Endothelial cell (in vitro differentiated cells): ENCODE results near the gene C11orf65. TPM values are rescaled to one million over a fixed set of nuclear protein-coding genes. Genes with fewer than 3 reads are reported as not detected.
"Not testable (repeated sequence)": the region's sequence is repeated elsewhere in the genome, so short reads cannot be mapped to it uniquely, and the experiment has no call there.

Experiments
- DNase-seq: peaks from one replicate; pipeline ENCODE4 v3.0.0; 2021; ENCODE audit warnings: low spot score
- H3K27ac Mint-ChIP-seq: one replicate; pipeline ENCODE4 v1.8.0; 2021; ENCODE audit warnings: mixed read lengths, inconsistent platforms; ENCODE audit not compliant: unreplicated experiment
- H3K27me3 Mint-ChIP-seq: one replicate; pipeline ENCODE4 v1.8.0; 2021; ENCODE audit warnings: mild to moderate bottlenecking, moderate library complexity, mixed read lengths, inconsistent platforms; ENCODE audit not compliant: unreplicated experiment
- H3K36me3 Mint-ChIP-seq: one replicate; pipeline ENCODE4 v1.8.0; 2021; ENCODE audit warnings: mild to moderate bottlenecking, low read depth, mixed read lengths, inconsistent platforms; ENCODE audit not compliant: unreplicated experiment
- H3K4me1 Mint-ChIP-seq: one replicate; pipeline ENCODE4 v1.8.0; 2021; ENCODE audit warnings: mild to moderate bottlenecking, mixed read lengths, inconsistent platforms; ENCODE audit not compliant: unreplicated experiment
- H3K4me3 Mint-ChIP-seq: one replicate; pipeline ENCODE4 v1.8.0; 2021; ENCODE audit warnings: mild to moderate bottlenecking, mixed read lengths, inconsistent platforms; ENCODE audit not compliant: unreplicated experiment
- H3K9me3 Mint-ChIP-seq: one replicate; pipeline ENCODE4 v1.8.0; 2021; ENCODE audit warnings: mixed read lengths, inconsistent platforms; ENCODE audit not compliant: unreplicated experiment
- CTCF ChIP-seq: fragments of 200-600 bp; sonication (generic); IDR thresholded peaks from one replicate; pipeline ENCODE4 v1.5.0; 2021; ENCODE audit warnings: antibody characterized with exemption; ENCODE audit not compliant: unreplicated experiment
- total RNA-seq: library from RNA; stranded (reverse); fragmentation: NEBNext Ultra II Directional; extraction: Animal tissue kit (Norgen Biotek cat#: 25700); gene quantifications from one replicate; pipeline ENCODE4 v1.2.1, GENCODE V29; 2021; ENCODE audit not compliant: unreplicated experiment

C11orf65 gene
- total RNA-seq, 1 donor from 2014 or later, result 0.69 TPM

DNA sequence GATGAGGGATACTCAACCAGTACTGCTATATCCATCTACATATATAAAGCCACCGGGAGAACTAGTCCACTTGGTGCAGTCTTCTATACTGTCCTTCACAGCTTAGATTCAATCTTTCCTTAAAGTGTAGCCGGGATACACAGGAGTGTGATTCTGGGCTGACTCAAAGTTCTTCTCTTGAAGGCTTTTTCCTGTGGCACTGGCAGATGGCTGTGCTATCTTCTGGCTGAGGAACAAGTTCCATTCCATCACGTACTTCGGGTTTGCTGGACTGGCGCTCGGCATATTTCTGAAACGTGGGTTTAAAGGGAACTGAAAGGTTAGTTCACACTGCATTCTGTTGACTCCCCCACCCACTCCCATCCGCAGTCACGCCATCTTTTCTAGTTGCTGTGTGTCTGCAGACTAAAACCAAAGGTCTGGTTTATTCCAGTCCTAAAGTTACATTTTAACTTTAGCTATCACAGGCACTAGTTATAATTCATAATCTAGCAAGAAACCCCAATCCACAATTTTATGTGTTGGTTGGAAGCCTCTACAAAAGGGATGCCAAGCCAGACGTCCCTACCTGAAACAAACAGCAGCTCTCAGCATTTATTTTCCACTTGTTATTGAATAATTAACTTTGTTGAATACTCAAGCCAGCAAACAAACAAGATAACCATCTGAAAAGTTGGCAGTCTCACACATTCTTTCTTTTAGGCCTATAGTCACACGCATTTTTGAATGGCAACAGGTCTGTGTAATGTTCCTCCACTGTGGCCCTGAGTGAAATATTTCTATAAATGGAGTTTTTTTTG is 7.5 kb upstream of the C11orf65 start:
- peaks cover 6% of the 10 kb centered on the region for H3K4me1 Mint-ChIP-seq
- DNase-seq, result no peak
- TF ChIP-seq CTCF, result no peak
- H3K9me3 Mint-ChIP-seq, result no peaks in the 10 kb centered on the region
- peaks cover 3% of the 10 kb centered on the region for H3K27me3 Mint-ChIP-seq
- H3K4me3 Mint-ChIP-seq, result no peak overlapping the region
- H3K27ac Mint-ChIP-seq, result no peak overlapping the region
- peaks cover 4% of the 10 kb centered on the region for H3K36me3 Mint-ChIP-seq

- Mint-ChIP-seq H3K27me3 (peaks cover 2% of the 10 kb centered on the region), H3K4me3 (no peak overlapping the region), H3K9me3 (no peaks in the 10 kb centered on the region), H3K4me1 (peaks cover 3% of the 10 kb centered on the region), H3K27ac (no peak overlapping the region), H3K36me3 (peaks cover 4% of the 10 kb centered on the region)
- no peak for TF ChIP-seq CTCF
- DNase-seq, result no peak
Observed at GRCh38 chr11:108472681-108473080, 5.4 kb upstream of the C11orf65 start.

- no peak overlapping the region for H3K4me3 Mint-ChIP-seq
- peaks cover 3% of the 10 kb centered on the region for H3K27me3 Mint-ChIP-seq
- no peak overlapping the region for H3K27ac Mint-ChIP-seq
- no peak for TF ChIP-seq CTCF
- H3K4me1 Mint-ChIP-seq, result peaks cover 3% of the 10 kb centered on the region
- H3K9me3 Mint-ChIP-seq, result no peaks in the 10 kb centered on the region
- no peak for DNase-seq
- no peaks in the 10 kb centered on the region for H3K36me3 Mint-ChIP-seq
Observed at GRCh38 chr11:108468478-108468864, 1.1 kb upstream of the C11orf65 start.

DNA sequence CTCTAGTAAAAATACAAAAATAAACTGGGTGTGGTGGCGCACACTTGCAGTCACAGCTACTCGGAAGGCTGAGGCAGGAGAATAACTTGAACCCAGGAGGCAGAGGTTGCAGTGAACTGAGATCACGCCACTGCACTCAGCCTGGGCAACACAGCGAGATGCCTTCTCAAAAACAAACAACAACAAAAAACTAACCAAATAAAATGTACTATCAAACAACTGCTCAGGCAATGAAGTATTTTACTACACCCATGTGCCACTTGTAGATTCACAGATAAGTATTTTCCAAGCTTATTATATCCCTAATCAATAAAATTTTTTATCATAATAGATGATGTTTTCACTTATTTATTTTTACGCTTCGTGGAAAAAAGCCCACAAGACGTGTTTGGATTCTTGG is 924 bp downstream of the C11orf65 start:
- Mint-ChIP-seq H3K27ac (peak overlapping the region; percentile 100), H3K4me3 (peak overlapping the region; percentile 93), H3K4me1 (peaks cover 3% of the 10 kb centered on the region), H3K9me3 (no peaks in the 10 kb centered on the region), H3K27me3 (peaks cover 3% of the 10 kb centered on the region), H3K36me3 (no peaks in the 10 kb centered on the region)
- DNase-seq, result no peak
- no peak for TF ChIP-seq CTCF

GRCh38 chr11:108453207-108453835 is 14.0 kb downstream of the C11orf65 start:
- H3K4me1 Mint-ChIP-seq, result no peaks in the 10 kb centered on the region
- DNase-seq, result no peak
- H3K36me3 Mint-ChIP-seq, result peaks cover 3% of the 10 kb centered on the region
- H3K9me3 Mint-ChIP-seq, result no peaks in the 10 kb centered on the region
- TF ChIP-seq CTCF, result no peak
- peaks cover under 1% of the 10 kb centered on the region for H3K27me3 Mint-ChIP-seq
- H3K4me3 Mint-ChIP-seq, result no peak overlapping the region
- no peak overlapping the region for H3K27ac Mint-ChIP-seq

DNA sequence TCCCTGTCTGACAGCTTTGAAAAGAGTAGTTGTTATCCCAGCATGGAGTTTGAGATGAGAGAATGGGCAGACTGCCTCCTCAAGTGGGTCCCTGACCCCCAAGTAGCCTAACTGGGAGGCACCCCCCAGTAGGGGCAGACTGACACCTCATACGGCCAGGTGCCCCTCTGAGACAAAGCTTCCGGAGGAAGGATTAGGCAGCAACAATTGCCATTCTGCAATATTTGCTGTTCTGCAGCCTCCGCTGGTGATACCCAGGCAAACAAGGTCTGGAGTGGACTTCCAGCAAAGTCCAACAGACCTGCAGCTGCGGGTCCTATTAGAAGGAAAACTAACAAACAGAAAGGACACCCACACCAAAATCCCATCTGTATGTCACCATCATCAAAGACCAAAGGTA is 25.9 kb downstream of the C11orf65 start:
- not testable (repeated sequence) for H3K4me3 Mint-ChIP-seq, DNase-seq, H3K27me3 Mint-ChIP-seq, H3K9me3 Mint-ChIP-seq, H3K4me1 Mint-ChIP-seq, H3K36me3 Mint-ChIP-seq, H3K27ac Mint-ChIP-seq
